Memory B cell (primary cell): ENCODE measurements around the gene INAFM2.

Experiments used
- ATAC-seq: fragments of 150-1000 bp; cut with Tn5 transposase; 2 replicates; pipeline ENCODE4 v1.10.0; 2021; ENCODE audit warnings: low read depth, mild to moderate bottlenecking, moderate library complexity
- DNase-seq, 2 donors: peaks; one replicate each; pipeline ENCODE4 v3.0.0; 2022; ENCODE audit warnings: low spot score in 2 of 2
- H3K27ac Mint-ChIP-seq: one replicate; pipeline ENCODE4 v1.8.0; 2022; ENCODE audit warnings: mild to moderate bottlenecking, moderate library complexity, mixed read lengths
- H3K27me3 Mint-ChIP-seq: one replicate; pipeline ENCODE4 v1.8.0; 2022; ENCODE audit warnings: mixed read lengths
- H3K36me3 Mint-ChIP-seq: one replicate; pipeline ENCODE4 v1.8.0; 2022; ENCODE audit warnings: mild to moderate bottlenecking, mixed read lengths
- H3K4me1 Mint-ChIP-seq: one replicate; pipeline ENCODE4 v1.8.0; 2022; ENCODE audit warnings: mixed read lengths
- H3K4me3 Mint-ChIP-seq: one replicate; pipeline ENCODE4 v1.8.0; 2022; ENCODE audit warnings: mild to moderate bottlenecking, moderate library complexity, mixed read lengths
- H3K9me3 Mint-ChIP-seq: one replicate; pipeline ENCODE4 v1.8.0; 2022; ENCODE audit warnings: mixed read lengths

Gene INAFM2

DNA sequence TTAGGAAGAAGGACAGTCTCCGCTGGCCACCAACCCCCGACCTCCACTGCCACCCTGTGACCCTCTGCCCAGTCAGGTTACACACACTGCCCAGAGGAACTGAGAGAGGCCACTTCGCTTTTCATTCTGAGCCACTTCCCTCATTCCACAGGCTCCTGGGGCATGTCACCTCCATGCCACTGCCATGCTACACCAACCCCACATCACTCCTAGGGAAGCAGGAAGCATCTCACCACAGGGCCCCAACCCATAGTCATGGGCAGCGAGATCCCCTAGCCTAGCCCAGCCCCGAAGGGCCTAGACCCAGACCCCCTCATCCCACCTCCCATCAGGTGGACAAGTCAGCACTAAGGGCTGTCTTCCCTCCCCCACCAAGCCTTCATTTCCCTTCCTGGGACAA lies 17.1 kb upstream of the INAFM2 start:
- peaks cover 30% of the 10 kb centered on the region for H3K4me1 Mint-ChIP-seq
- peak overlapping the region; percentile 25 for H3K27ac Mint-ChIP-seq
- peak overlapping the region; percentile 94 for H3K4me3 Mint-ChIP-seq
- DNase-seq (no peak), ATAC-seq (no peak)
- no peaks in the 10 kb centered on the region for H3K27me3 Mint-ChIP-seq
- H3K36me3 Mint-ChIP-seq = peaks cover 21% of the 10 kb centered on the region
- no peaks in the 10 kb centered on the region for H3K9me3 Mint-ChIP-seq

DNA sequence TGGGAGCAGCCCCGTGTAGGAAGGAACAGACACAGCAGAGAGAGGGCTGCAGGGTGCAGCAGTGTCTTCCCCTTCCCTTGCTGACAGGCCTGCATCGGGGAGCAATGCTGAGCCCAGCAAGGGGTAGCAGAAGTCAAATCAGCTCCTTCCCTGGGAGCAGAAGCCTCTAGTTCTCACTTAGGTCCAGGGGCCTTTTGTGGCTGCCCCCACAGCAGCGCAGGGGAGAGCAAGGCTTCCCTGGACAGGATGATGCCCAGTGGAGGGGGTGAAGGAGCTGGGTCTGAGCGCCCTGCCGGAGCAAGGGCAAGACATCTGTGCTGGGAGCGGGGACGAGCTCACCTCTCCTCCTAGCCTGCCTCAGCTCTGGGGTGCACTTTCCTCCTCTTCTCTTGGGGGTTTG lies 16.6 kb upstream of the INAFM2 start:
- no peak for DNase-seq
- ATAC-seq = no peak
- peaks cover 30% of the 10 kb centered on the region for H3K4me1 Mint-ChIP-seq

DNA sequence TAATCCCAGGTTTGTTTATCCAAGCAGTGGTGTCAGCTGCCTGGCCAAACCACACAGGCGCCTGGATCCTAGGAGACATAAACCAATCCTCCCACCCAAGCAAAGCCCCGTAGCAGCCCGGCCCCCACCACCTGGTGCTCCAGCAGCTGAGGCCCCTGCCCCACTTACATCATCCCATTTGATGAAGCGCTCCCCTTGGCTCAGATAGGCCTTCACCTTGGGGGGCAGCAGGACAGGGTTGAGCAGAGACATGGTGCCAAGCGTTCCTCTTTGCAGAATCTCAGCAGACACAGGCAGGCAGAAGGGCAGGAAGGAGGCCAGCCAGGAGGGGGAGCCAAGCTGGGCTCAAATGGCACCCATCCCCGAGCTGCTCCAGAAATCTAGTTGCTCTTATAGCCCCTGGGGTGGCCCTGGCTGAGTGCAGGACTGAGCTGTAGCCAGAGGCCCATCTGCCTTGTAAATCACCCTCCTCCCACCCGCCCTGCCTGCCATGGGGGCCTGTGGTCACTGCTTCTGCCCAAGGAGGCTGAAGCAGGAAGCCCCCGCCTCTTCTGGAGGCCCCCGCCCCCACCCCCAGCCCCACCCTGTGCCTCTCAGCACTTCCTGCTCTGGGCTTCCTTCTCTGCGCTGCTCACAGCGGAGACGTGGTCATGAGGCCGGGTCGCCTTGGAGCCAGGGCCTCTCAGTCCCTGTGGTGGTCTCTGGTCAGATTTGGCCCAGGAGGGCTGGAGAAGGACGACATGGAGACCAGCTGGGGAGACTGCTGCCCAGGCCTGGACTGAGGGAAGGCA lies 15.9 kb upstream of the INAFM2 start, which contains the start of gene PLCB2:
Gene PLCB2, minus strand, starts transcription at position 515 of the 791 bp plus-strand sequence. Its CDS starts 263 bp downstream, at position 252.
- H3K9me3 Mint-ChIP-seq = no peaks in the 10 kb centered on the region
- H3K36me3 Mint-ChIP-seq = peaks cover 12% of the 10 kb centered on the region
- no peaks in the 10 kb centered on the region for H3K27me3 Mint-ChIP-seq
- peaks cover 30% of the 10 kb centered on the region for H3K4me1 Mint-ChIP-seq
- DNase-seq (peak; percentile 50 to 61), ATAC-seq (peak; percentile 74)
- peak within 1 kb of the TSS; percentile 90 for H3K27ac Mint-ChIP-seq
- H3K4me3 Mint-ChIP-seq = peak within 1 kb of the TSS; percentile 94

More for the DNA sequence above, 16.6 kb upstream of the INAFM2 start:
- Mint-ChIP-seq H3K9me3 (no peaks in the 10 kb centered on the region), H3K4me3 (peak overlapping the region; percentile 94), H3K36me3 (peaks cover 16% of the 10 kb centered on the region), H3K27me3 (no peaks in the 10 kb centered on the region), H3K27ac (peak overlapping the region; percentile 25)

- Mint-ChIP-seq H3K27ac (peak overlapping the region; percentile 90), H3K4me1 (peaks cover 30% of the 10 kb centered on the region), H3K4me3 (peak overlapping the region; percentile 94), H3K9me3 (no peaks in the 10 kb centered on the region), H3K27me3 (no peaks in the 10 kb centered on the region), H3K36me3 (peaks cover under 1% of the 10 kb centered on the region)
- no peak for DNase-seq
- ATAC-seq = no peak
Measured at GRCh38 chr15:40309344-40309862, 14.1 kb upstream of the INAFM2 start.

DNA sequence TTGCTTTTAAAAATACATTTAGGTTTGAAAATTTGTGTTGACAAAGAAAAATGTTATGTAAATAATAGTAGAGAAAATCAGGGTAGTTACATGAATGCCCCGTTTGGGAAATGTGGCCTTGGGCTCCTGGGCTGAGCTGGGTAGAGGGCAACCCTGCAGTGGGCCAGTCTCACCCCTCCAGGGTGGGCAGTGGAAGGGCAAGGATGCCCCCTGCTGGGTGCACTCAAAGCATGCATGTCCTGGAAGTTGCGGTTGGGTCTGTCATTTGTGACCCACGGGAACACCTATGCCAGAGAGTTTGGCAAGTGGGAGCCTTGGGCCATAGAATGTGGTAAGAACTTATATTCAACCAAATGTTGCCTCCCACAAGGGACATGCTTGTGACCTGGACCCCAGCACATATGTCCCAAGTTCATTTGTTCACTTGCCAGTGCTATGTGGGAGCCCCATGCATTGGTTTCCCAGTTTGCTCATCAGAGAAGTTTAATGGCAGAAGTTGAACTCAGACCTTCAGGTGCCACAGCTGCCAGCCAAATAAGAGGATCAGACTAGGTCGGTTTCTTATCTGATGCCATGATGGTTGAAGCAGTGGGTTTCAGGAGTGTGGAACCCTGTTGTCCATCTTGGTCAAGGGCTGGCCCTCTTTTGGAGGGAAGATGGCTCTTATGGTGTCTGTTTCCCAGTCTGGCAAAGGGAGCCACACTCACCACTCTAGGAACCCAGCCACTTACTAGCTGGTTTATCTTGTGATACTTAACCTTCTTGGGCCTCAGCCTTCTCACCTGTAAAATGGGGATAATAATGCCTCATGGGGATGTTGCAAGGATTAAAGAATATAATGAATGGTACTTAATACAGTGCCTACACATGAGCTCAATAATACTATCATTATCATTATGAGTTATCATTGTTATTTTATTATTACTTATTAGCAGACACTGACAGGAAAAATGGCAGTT lies 13.2 kb upstream of the INAFM2 start:
- no peaks in the 10 kb centered on the region for H3K9me3 Mint-ChIP-seq
- H3K4me1 Mint-ChIP-seq = peaks cover 27% of the 10 kb centered on the region
- no peak overlapping the region for H3K27ac Mint-ChIP-seq
- peak in 1 of 2 donors; percentile 37 for DNase-seq
- peaks cover under 1% of the 10 kb centered on the region for H3K27me3 Mint-ChIP-seq
- no peaks in the 10 kb centered on the region for H3K36me3 Mint-ChIP-seq
- H3K4me3 Mint-ChIP-seq = peak overlapping the region; percentile 94
- ATAC-seq = peak; percentile 26

DNA sequence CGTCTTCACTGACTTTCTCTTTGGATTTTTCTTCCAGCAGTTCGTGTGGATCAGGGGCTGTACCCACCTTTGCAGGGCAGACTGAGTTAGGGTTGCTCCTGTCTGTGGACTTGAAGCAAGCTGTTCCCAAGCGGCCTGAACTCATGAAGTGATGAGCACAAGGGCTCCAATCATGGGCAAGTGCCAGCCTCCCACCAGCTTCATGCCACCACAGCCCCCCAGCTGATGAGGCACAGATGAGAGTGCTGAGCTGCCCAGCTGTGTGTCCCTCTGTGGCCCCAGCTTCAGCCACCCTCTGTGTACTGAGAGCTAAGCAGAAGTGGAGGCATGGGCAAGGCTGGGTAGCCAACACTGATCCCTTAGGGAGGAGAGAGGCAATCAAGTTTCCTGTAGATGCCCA lies 12.5 kb upstream of the INAFM2 start:
- no peak for DNase-seq
- no peaks in the 10 kb centered on the region for H3K36me3 Mint-ChIP-seq
- H3K27ac Mint-ChIP-seq = no peak overlapping the region
- H3K4me3 Mint-ChIP-seq = no peak overlapping the region
- no peak for ATAC-seq
- peaks cover 1% of the 10 kb centered on the region for H3K27me3 Mint-ChIP-seq
- no peaks in the 10 kb centered on the region for H3K9me3 Mint-ChIP-seq
- H3K4me1 Mint-ChIP-seq = peaks cover 26% of the 10 kb centered on the region

GRCh38 chr15:40312370-40313158 lies 10.9 kb upstream of the INAFM2 start:
- peaks cover 20% of the 10 kb centered on the region for H3K4me1 Mint-ChIP-seq
- no peaks in the 10 kb centered on the region for H3K36me3 Mint-ChIP-seq
- H3K27me3 Mint-ChIP-seq = peaks cover 1% of the 10 kb centered on the region
- H3K9me3 Mint-ChIP-seq = no peaks in the 10 kb centered on the region
- DNase-seq (no peak), ATAC-seq (no peak)
- H3K4me3 Mint-ChIP-seq = no peak overlapping the region
- H3K27ac Mint-ChIP-seq = no peak overlapping the region

DNA sequence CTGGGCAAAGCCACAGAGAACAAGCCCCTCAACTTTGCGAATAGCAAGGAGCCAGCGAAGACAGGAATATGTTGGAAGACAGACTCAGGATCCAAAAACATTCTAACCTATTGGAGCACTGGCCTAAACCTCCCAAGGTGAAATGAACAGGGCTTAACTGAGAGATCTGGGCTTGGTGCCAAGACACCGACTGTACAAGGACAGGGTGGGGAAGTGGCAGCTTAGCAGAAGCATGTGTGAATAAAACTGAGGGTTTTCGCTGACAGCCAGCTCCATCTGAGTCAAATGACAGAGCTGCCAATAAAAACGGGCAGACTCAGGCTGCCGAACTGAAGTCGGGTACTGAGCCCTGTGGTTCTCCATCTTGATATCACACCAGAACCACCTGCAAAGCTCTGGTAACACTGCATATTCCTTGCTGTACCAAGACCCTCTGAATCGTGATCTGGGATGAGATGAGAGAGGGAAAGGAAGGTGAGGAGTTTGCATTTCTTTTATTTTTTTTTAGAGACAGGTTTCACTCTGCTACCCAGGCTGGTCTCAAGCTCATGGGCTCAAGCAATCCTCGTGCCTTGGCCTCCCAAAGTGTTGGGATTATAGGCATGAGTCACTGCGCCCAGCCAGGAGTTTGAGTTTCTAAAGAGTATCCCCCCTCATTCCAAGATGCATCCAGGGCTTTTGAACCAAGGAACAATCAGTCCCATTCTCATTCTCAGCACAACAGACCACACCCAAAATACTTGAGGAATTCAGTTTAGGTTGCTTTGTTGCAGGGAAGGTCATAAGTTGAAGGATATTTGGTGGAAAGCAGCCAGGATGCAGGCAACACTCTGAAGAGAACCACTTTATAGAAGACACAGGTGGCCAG lies 9.7 kb upstream of the INAFM2 start:
- Mint-ChIP-seq H3K9me3 (no peaks in the 10 kb centered on the region), H3K27me3 (peaks cover 1% of the 10 kb centered on the region), H3K27ac (no peak overlapping the region), H3K4me3 (no peak overlapping the region), H3K36me3 (no peaks in the 10 kb centered on the region), H3K4me1 (peaks cover 15% of the 10 kb centered on the region)
- DNase-seq (no peak), ATAC-seq (no peak)

- H3K27me3 Mint-ChIP-seq = peaks cover 1% of the 10 kb centered on the region
- no peak overlapping the region for H3K4me3 Mint-ChIP-seq
- DNase-seq (no peak), ATAC-seq (no peak)
- no peaks in the 10 kb centered on the region for H3K36me3 Mint-ChIP-seq
- no peak overlapping the region for H3K27ac Mint-ChIP-seq
- H3K4me1 Mint-ChIP-seq = peaks cover 7% of the 10 kb centered on the region
- no peaks in the 10 kb centered on the region for H3K9me3 Mint-ChIP-seq
Measured at GRCh38 chr15:40314723-40315276, 8.7 kb upstream of the INAFM2 start.

DNA sequence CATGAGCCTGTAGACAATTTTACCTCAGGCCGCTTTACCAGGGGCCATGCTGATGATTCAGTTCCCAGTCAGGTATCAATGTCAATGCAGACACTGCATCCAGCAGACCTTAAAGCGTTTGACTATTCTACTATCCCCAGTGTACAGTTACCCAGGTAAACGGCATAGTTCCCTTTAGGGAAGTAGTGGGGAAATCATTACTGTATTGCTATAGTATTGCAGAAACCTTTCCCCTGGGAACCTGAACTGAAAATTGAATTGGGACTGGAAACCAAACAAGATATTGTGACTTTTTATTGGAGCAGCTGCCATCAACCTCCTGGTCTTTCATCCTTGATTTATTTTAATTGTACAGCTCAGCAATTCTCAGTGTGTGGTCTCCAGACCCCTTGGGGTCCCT lies 6.6 kb upstream of the INAFM2 start:
- Mint-ChIP-seq H3K36me3 (no peaks in the 10 kb centered on the region), H3K9me3 (no peaks in the 10 kb centered on the region), H3K27me3 (peaks cover 5% of the 10 kb centered on the region), H3K4me1 (peaks cover 12% of the 10 kb centered on the region), H3K4me3 (no peak overlapping the region), H3K27ac (no peak overlapping the region)
- no peak for ATAC-seq
- DNase-seq = no peak

GRCh38 chr15:40317580-40317979 lies 5.9 kb upstream of the INAFM2 start:
- no peak for DNase-seq
- H3K27ac Mint-ChIP-seq = no peak overlapping the region
- peaks cover 5% of the 10 kb centered on the region for H3K27me3 Mint-ChIP-seq
- no peaks in the 10 kb centered on the region for H3K36me3 Mint-ChIP-seq
- H3K4me1 Mint-ChIP-seq = peaks cover 18% of the 10 kb centered on the region
- ATAC-seq = no peak
- H3K9me3 Mint-ChIP-seq = no peaks in the 10 kb centered on the region
- no peak overlapping the region for H3K4me3 Mint-ChIP-seq

GRCh38 chr15:40320409-40320808 lies 3.1 kb upstream of the INAFM2 start:
- H3K9me3 Mint-ChIP-seq = no peaks in the 10 kb centered on the region
- ATAC-seq (no peak), DNase-seq (no peak)
- H3K4me1 Mint-ChIP-seq = peaks cover 24% of the 10 kb centered on the region
- H3K27ac Mint-ChIP-seq = no peak overlapping the region
- peaks cover 3% of the 10 kb centered on the region for H3K27me3 Mint-ChIP-seq
- H3K4me3 Mint-ChIP-seq = no peak overlapping the region
- no peaks in the 10 kb centered on the region for H3K36me3 Mint-ChIP-seq
